GM19468 (cell line): Measurements from ENCODE around the gene PITX2.
"Not testable (repeated sequence)": the region's sequence is repeated elsewhere in the genome, so short reads cannot be mapped to it uniquely, and the experiment has no call there.

Experiments
- ATAC-seq: cut with Tn5 transposase; IDR thresholded peaks from one replicate; pipeline ENCODE4 v1.9.1; 2021; ENCODE audit warnings: mild to moderate bottlenecking, moderate library complexity, moderate number of reproducible peaks; ENCODE audit not compliant: unreplicated experiment; ENCODE audit errors: extremely low read depth

Gene PITX2

DNA sequence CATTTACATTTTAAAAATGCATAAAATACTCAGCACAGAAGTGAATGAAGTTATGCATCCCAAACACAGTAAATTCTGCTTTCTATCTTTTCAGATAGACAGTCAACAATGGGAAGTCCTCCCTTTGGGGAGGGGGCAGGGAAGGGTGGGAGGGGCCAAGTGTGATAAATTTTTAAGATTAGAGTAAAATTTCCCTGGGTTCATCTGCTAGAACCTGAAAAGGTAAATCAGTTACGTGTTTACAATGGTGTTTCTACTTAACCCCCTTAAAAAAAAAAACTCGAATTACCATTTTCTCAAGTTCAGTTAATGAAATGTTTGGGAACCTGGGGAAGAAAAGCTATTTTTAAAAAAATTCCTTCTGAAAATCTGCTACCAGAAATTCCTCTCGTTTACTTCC, 9.1 kb downstream of the PITX2 start:
- no peak for ATAC-seq

GRCh38 chr4:110612631-110613269, 10.1 kb downstream of the PITX2 start:
- no peak for ATAC-seq

DNA sequence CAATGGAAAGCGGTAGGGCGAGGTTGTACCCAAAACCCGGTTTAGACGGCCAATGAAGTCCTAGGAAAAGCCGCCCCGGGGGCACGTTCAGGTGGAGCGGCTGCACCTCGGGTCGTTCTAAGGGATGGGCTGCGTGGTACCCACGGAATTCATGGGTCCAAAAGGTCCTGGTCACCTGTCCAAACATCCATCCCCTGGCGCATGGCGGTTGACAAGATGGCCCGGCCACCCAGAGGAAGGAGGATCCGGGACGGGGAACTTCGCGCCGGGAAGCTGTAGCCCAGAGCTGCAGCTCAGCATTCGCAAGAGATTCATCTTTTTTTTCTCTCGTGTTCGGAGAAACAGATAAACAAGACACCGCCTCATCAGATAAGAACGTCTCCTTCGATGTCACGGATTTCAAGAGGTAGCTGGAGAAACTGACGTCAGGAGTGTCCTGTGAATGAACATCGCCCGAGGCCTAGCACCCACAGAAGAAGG, 10.9 kb downstream of the PITX2 start:
- ATAC-seq = no peak

- ATAC-seq = peak; percentile 61
These were observed 11.7 kb downstream of the PITX2 start for GRCh38 chr4:110610940-110611831.

- ATAC-seq = no peak
These were observed 12.3 kb downstream of the PITX2 start for GRCh38 chr4:110610620-110610939.

DNA sequence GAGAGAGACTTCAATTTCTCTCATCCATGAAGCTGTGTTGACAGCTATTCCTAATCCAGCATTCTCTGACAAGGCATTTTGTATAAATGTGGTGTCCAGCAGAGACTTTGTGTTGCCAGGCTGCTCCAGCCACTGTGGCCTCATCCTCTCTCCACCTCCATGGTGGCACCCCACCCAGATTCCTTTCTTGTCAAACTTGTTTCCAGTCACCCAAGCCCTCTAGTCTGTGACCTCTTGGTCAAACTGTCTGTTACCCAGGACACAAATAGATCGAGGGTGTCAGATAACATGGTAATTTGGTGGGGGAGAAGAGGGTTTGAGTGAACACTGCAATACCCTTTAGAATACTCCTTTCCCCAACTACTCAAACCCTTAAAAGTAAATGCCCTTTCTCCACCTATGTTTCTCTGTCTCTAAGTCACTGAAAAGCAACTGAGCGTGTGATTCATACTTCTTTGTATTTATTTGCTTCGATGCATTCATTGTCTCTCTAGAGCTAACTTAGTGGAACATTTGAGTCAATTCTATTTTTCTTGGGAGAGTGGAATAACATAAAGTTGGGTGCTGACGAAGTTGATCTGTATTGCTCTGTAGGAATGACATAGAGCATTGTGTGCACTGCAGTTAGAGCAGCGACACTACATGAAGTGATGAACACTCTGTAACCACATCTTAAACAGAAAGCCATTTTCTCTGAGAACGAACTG, 13.7 kb downstream of the PITX2 start:
- ATAC-seq = no peak

- ATAC-seq = no peak
These were observed 17.8 kb downstream of the PITX2 start for GRCh38 chr4:110605077-110605476.

- ATAC-seq = no peak
These were observed 20.8 kb downstream of the PITX2 start for GRCh38 chr4:110602061-110602460.

- ATAC-seq = no peak
These were observed 25.3 kb downstream of the PITX2 start for GRCh38 chr4:110597582-110597981.

DNA sequence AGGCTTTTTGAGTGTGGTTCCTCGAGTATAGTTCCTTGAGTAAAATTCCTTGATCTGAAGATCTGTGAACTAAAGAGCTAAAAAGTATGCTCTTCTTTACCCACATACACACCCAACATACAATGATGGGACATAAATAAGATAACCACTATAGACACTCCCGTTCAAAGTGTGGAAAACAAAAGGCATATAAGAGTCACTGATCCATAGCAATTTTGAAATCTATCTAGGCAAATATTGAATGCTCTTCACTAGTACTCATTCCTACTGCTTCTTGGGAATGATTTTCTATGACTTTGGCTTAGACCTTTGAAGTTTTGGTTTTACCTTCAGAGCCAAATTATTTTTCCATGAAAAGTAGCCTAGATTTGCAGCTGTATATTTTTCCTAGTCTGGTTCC, 26.4 kb downstream of the PITX2 start:
- no peak for ATAC-seq

GRCh38 chr4:110595583-110595982, 27.3 kb downstream of the PITX2 start:
- ATAC-seq = no peak

DNA sequence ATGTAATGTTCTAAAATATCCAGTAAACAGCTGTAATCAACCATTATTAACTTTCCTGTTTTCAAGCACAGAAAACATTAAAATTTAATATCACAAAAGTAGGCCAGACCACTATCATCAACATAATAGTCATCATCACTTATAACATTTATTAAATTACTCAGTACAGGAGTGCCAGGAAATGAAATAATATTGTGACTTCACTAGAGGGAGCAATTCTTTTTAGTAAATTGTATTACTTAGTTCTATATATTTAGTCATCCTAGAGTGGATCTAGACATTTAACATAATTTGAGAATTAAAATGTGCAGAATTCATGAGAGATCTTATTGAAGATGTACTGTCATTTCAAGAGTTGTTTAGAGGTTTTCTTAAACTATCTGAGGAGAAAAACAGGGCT, 33.6 kb downstream of the PITX2 start:
- ATAC-seq = no peak

- ATAC-seq = no peak
These were observed 35.1 kb downstream of the PITX2 start for GRCh38 chr4:110587666-110588285.

DNA sequence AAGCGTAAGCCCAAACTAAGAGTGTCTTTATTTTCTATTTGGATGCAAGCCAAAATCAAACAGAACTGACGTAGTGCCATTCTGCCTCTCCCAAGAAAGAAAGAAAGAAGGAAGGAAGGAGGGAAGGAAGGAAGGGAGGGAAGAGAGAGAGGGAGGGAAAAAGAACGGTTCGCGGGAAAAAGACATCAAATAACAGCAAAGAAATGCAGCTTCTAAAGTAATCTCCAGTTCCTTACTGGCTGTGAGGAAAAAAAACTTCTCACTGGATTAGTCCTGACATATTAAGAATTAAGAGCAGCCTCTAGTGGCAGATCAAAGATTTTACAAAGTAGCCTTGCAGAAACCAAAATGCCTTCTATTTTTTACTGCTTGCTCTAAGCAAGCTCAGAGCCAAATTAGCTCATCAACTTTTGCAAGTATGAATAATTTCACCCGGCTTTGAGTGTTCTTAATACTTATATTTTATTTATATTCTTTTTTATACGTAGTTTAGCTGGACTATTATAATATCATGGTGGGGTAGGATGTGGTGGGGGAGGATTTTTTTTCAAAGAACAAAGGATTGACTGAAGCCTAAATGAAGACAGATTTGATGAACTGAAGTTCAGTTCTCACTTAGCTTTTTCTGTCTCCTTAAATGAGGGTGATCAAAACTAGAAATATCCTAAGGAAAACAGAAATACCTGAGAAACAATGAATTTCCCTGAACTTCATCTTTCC, 36.6 kb downstream of the PITX2 start:
- no peak for ATAC-seq

DNA sequence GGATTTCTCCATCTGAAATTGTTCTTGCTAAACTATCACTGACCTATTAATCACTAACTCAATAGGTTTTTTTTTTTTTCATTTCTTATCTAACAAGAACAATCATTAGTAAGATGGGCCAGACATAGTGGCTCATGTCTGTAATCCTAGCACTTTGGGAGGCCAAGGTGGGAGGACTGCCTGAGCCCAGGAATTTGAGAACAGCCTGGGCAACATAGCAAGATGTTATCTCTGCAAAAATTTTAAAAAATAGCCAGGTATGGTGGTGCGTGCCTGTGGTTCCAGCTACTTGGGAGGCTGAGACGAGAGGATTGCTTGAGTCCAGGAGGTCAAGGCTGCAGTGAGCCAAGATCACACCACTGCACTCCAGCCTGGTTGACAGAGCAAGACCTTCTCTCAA, 46.2 kb downstream of the PITX2 start:
- ATAC-seq = not testable (repeated sequence)
